ELF-1 (cell line): ENCODE results near the gene AMDHD1.

Source experiments
- DNase-seq: peaks from one replicate; pipeline ENCODE4 v3.0.0-alpha.2; 2016; ENCODE audit warnings: low read depth, low spot score

AMDHD1 gene

DNA sequence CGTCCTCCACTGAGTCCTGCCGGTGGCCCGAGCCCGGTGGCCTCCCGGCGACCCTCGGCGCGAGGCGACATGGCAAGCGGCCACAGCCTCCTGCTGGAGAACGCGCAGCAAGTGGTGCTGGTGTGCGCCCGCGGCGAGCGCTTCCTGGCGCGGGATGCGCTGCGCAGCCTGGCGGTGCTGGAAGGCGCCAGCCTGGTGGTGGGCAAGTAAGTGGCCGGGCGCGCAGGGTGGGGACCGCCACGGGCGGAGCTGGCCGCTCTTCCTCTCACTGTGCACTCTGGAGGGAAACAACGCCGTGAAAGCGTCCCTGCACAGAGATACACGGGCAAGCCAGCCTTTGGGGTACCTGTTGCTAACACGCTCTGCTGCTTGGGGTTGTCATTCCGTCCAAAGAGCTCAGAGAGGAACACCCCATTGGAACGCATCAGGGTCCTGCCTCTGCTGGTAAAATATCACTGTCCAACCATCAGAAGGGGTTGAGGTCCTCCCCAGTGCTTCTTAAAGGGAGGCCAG is at the start of gene AMDHD1:
Gene AMDHD1 (plus strand): TSS at position 2 of the 513 bp plus-strand sequence. CDS start 68 bp downstream, at position 70.
- peak; percentile 71 for DNase-seq

GRCh38 chr12:95896846-95897245 is 46.3 kb upstream of the AMDHD1 start:
- no peak for DNase-seq

GRCh38 chr12:95898081-95898480 is 45.0 kb upstream of the AMDHD1 start:
- DNase-seq = no peak

GRCh38 chr12:95908573-95908972 is 34.6 kb upstream of the AMDHD1 start:
- no peak for DNase-seq

GRCh38 chr12:95909871-95910270 is 33.3 kb upstream of the AMDHD1 start:
- no peak for DNase-seq

DNA sequence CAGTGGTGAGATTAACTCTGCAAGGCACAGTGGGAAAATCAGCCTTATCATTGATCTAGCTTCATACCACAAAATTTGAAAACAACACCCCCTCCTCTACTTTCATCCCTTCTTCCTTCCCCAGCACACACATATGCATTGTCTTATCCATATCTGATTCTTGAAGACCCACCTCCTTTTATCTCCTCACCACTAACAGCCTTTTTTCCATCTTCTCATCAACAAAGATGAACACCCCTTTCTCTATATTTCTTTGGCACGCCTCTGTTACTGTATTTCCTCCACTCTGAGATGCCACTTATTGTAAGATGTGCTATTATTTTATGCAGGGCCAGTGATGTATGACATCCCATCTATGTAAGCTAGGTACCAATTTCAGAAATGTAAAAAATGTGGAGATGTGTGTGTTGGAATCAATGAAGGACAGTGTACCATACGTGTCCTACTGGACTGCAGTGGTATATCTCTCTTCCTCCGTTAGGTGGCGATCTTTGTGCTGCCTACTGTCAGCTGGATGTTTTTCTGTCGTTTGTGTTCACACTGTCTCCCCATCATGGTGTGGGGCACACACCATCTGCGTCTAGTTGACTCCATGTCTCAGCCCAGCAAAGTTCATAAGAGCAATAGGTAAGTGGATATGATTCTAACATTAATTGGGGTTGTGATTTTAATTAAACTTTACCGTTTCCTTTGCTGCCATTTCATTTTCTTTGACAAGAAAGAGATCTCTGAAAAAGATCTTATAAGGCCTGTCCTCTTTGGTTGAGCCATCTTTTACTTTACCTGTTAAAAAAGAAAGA is 24.7 kb upstream of the AMDHD1 start:
- DNase-seq = peak; percentile 20

GRCh38 chr12:95919110-95919509 is 24.0 kb upstream of the AMDHD1 start:
- DNase-seq = no peak

GRCh38 chr12:95922231-95922630 is 20.9 kb upstream of the AMDHD1 start:
- no peak for DNase-seq

DNA sequence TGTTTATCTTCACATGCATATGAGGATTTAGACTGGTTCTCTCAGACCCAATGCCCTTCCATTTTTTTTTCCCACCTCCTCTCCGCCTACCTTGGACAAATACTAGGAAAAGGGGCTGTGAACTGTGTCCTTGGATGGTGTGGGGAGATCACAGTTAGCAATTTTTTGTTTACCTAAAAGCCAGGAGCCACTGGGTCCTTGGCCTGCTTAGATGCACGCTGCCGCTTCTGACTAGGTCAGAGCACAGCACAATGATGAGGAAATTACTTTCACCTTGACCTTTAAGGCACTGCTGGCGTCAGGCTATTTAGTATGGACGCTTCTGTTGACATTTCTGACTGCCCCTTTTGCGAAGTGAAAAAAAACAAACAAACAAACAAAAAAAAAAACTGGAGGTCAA is 2.6 kb upstream of the AMDHD1 start:
- DNase-seq = no peak

GRCh38 chr12:95942101-95942523 is 1.0 kb upstream of the AMDHD1 start:
- peak; percentile 23 for DNase-seq

GRCh38 chr12:95942524-95943329 is 404 bp upstream of the AMDHD1 start, which contains the start of gene CCDC38:
CCDC38 (minus strand) TSS chr12:95942614; CDS start chr12:95936509, 6,105 bp downstream.
- peak; percentile 25 for DNase-seq

DNA sequence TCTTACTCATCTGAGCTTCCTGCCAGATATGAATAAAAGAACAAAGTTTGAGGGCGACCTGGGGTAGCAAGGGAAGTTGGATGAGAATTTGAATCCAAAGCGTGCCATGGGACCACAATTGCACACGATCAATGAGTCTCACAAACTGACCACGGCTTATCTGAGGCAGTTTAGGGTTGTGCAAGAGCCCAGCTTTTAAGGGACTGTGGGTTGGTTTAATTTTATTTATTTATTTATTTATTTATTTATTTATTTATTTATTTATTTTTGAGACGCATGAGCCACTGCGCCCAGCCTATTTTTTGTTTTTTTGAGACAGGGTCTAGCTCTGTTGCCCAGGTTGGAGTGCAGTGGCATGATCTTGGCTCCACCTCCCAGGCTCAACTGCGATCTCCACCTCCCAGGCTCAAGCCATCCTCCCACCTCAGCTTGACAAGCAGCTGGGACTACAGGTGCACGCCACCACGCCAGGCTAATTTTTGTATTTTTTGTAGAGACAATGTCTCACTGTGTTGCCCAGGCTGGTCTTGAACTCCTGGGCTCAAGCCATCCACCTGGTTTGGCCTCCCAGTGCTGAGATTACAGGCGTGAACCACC is 1.1 kb downstream of the AMDHD1 start:
- no peak for DNase-seq

- DNase-seq = no peak
Observed at GRCh38 chr12:95949477-95950206, 6.5 kb downstream of the AMDHD1 start.

DNA sequence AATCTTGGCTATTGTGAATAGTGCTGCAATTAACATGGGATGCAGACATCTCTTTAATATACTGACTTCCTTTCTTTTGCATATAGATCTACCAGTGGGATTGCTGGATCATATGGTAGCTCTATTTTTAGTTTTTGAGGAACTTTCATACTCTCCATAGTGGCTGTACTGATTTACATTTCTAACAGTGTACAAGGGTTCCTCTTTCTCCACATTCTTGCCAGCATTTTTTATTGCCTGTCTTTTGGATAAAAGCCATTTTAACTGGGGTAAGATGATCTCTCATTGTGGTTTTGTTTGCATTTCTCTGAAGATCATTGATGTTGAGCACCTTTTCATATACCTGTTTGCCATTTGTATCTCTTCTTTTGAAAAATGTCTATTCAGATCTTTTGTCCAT is 8.4 kb downstream of the AMDHD1 start:
- DNase-seq = no peak

DNA sequence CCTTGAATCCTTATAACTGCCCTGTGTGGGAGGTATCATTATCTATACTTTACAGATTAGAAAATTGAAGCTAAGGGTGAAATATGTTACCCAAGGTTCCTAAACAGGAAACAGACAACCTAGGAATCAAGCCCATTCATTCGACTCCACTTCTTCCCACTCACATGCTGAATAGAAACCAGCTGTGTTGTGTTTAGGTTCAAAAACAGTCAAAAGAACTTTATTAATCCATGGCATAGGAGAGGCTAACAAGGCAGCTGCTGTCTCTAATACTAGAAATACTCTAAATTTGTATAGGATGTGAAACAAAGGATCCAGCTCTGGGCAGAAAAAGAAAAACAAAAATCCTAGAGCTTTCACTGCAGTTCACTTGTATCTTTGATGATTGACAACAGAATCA is 9.9 kb downstream of the AMDHD1 start:
- DNase-seq = no peak

DNA sequence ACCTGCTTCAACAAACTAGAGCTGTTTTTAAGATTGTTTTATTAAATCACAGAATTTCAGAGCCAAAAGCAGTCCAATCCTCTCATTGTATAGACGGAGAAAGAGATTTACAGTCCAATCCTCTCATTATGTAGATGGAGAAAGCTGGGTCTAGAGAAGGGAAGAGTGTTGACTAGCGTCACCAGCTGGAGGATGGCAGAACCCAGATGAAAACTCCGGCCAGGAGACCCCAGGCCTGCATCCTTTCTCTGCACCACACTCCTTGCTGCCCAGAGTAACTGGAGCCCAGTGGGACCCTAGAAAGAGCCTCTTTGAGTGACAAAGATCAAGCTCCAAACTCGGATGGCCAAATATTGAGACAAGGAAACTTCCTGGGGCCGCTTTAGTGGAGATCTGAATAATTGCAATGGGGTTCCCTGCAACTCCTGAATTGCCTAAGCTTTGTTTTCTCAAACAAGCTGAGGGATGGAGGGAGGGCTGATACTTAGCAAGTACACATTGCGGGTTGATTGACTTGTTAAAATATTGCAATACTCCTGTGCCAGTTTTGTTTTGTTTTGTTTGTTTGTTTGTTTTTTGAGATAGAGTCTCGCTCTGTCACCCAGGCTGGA is 12.5 kb downstream of the AMDHD1 start:
- no peak for DNase-seq

DNA sequence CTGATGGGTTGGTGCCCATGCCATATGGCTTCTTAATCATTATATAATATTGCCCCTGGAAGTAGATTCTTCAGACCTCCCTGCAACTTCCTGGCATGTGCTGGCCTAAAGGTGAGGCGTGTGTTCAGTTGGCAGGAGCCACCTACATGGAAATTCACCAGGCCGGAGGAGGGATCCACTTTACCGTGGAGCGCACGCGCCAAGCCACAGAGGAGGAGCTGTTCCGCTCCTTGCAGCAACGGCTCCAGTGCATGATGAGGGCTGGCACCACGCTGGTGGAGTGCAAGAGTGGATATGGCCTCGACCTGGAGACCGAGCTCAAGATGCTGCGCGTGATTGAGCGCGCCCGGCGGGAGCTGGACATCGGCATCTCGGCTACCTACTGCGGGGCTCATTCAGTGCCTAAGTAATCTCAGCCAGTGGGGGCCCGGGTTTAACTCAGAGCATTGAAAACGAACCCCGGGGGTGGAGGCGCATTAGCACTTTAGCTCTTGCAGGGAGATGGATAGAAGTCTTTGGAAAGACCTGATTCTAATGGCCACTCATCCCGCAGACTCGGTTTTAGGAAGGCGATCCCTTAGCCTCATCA is 13.5 kb downstream of the AMDHD1 start:
- no peak for DNase-seq

DNA sequence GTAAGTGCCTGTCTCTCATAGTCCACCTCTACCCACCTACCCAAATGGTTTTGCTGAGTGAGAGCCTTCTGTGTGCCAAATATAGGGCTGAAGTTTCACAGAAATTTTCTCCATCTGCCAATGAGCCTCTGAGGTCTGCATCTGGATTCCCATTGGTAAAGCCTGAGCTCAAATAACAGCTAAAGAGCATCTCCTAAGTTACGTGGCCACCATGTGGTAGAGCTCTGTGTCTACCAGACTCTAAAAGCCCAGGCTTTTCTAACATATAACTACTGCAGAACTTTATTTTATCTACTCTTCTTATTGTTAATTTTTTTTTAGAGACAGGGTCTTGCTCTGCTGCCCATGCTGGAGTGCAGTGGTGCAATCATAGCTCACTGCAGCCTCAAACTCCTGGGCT is 16.0 kb downstream of the AMDHD1 start:
- DNase-seq = no peak

DNA sequence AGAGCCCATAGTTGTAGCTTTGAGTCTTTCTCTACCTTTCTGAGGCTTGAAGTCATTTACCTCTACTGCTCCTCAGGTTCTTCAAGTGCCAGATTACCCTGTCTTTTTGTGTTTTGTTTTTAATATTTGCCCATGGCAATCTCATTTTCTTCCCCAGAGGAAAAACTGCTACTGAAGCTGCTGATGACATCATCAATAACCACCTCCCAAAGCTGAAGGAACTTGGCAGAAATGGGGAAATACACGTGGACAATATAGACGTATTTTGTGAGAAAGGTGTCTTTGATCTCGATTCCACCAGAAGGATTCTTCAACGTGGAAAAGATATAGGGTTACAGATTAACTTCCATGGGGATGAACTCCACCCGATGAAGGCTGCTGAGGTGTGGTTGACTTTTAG is 17.1 kb downstream of the AMDHD1 start:
- no peak for DNase-seq

DNA sequence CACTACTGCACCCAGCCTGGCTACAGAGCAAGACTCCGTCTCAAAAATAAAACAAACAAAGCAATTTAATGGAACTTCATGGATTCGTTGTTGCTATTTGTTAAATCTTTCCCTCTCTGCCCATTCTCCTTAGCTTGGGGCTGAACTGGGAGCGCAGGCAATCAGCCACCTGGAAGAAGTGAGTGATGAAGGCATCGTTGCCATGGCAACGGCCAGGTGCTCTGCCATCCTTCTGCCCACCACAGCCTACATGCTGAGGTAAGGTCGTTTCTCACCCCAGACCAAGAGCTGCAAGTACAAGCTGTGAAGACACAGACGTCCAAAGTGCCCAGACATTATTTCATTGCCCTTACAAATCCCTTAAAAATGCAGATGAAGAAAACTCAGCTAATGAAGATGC is 19.1 kb downstream of the AMDHD1 start:
- no peak for DNase-seq

GRCh38 chr12:95963096-95963495 is 20.0 kb downstream of the AMDHD1 start:
- DNase-seq = no peak
